GM12892 (cell line): ENCODE measurements around the gene ZKSCAN7.
"Not testable (repeated sequence)": the region's sequence is repeated elsewhere in the genome, so short reads cannot be mapped to it uniquely, and the experiment has no call there.

Experiments
- POLR2AphosphoS5 ChIP-seq: IDR thresholded peaks from 2 replicates; pipeline ENCODE4 v1.6.1; 2011; ENCODE audit warnings: low read depth, low read length, control low read depth
- TAF1 ChIP-seq: IDR thresholded peaks from 2 replicates; pipeline ENCODE4 v1.6.1; 2011; ENCODE audit warnings: low read depth, mild to moderate bottlenecking, control low read depth, low read length, borderline replicate concordance

DNA sequence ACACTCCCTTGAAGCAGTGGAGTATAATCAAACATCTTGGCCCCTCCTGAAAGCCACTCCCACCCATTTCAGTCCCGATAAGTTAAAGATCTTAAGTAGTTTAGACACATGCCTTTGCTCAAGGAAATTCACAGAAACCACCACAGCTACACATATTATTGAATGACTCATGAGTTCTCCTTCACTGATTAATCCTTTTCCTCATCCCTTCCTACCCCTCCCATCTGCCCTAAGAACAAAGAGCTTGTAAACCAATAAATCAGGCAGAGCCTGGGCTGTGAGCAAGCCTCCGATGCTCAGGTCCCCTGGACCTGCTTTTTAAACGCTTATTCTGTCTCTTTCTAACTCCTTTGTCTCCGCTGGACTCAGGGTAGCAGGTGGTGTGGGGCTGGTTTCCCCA lies 20.3 kb upstream of the ZKSCAN7 start:
- not testable (repeated sequence) for TF ChIP-seq TAF1, POLR2AphosphoS5
